GM23338 (cell line): ENCODE results near the gene PYCR2. TPM values are rescaled to one million over a fixed set of nuclear protein-coding genes. Genes with fewer than 3 reads are reported as not detected.

Experiments
- ATAC-seq: fragments of 200-7000 bp; cut with Tn5 transposase; 3 replicates; pipeline ENCODE4 v1.9.1; 2020
- DNase-seq: peaks from one replicate; pipeline ENCODE4 v3.0.0-alpha.2; 2015; ENCODE audit warnings: low spot score
- H2AFZ ChIP-seq: fragments of 200-600 bp; sonication (generic); 2 replicates; pipeline ENCODE4 v1.8.0; 2016; ENCODE audit warnings: antibody characterized with exemption, mild to moderate bottlenecking, moderate library complexity
- H3F3A ChIP-seq: fragments of 200-600 bp; sonication (generic); replicated peaks from 2 replicates; pipeline ENCODE4 v1.8.0; 2017; ENCODE audit warnings: antibody characterized with exemption, mixed run types, low read depth
- H3K27ac ChIP-seq: fragments of 200-600 bp; sonication (generic); 2 replicates; pipeline ENCODE4 v1.6.1; 2016; ENCODE audit warnings: low read depth
- H3K27me3 ChIP-seq: fragments of 200-600 bp; sonication (generic); 2 replicates; pipeline ENCODE4 v1.8.0; 2016; ENCODE audit warnings: mild to moderate bottlenecking, mixed run types, moderate library complexity; ENCODE audit not compliant: insufficient read depth
- H3K36me3 ChIP-seq: fragments of 200-600 bp; sonication (generic); 2 replicates; pipeline ENCODE4 v1.8.0; 2016; ENCODE audit warnings: mild to moderate bottlenecking; ENCODE audit not compliant: insufficient read depth
- H3K4me1 ChIP-seq: fragments of 200-600 bp; sonication (generic); 2 replicates; pipeline ENCODE4 v1.8.0; 2016; ENCODE audit warnings: mild to moderate bottlenecking, moderate library complexity; ENCODE audit not compliant: insufficient read depth
- H3K4me2 ChIP-seq: fragments of 200-600 bp; sonication (generic); 2 replicates; pipeline ENCODE4 v1.7.1; 2017; ENCODE audit warnings: mixed run types
- H3K4me3 ChIP-seq: fragments of 200-600 bp; sonication (generic); 2 replicates; pipeline ENCODE4 v1.6.1; 2016; ENCODE audit warnings: mixed run types
- H3K79me2 ChIP-seq: fragments of 200-600 bp; sonication (generic); replicated peaks from 2 replicates; pipeline ENCODE4 v1.8.0; 2017; ENCODE audit warnings: mild to moderate bottlenecking; ENCODE audit not compliant: insufficient read depth
- H3K9me2 ChIP-seq: fragments of 200-600 bp; sonication (generic); 2 replicates; pipeline ENCODE4 v1.8.0; 2017; ENCODE audit not compliant: insufficient read depth
- H4K20me1 ChIP-seq: fragments of 200-600 bp; sonication (generic); replicated peaks from 2 replicates; pipeline ENCODE4 v1.8.0; 2017; ENCODE audit warnings: mild to moderate bottlenecking; ENCODE audit not compliant: insufficient read depth
- H3K27ac Mint-ChIP-seq: 2 replicates; pipeline ENCODE4 v1.8.0; 2020; ENCODE audit warnings: inconsistent platforms, mild to moderate bottlenecking, moderate library complexity, mixed read lengths
- H3K27me3 Mint-ChIP-seq: 3 replicates; pipeline ENCODE4 v1.8.0; 2022; ENCODE audit warnings: low read depth, mild to moderate bottlenecking, moderate library complexity, mixed read lengths, inconsistent platforms; ENCODE audit not compliant: insufficient read depth, poor library complexity
- H3K36me3 Mint-ChIP-seq: 3 replicates; pipeline ENCODE4 v1.8.0; 2021; ENCODE audit warnings: low read depth, mild to moderate bottlenecking, inconsistent platforms, moderate library complexity, mixed read lengths
- H3K4me1 Mint-ChIP-seq: 3 replicates; pipeline ENCODE4 v1.8.0; 2020; ENCODE audit warnings: mild to moderate bottlenecking, inconsistent platforms, mixed read lengths
- H3K4me3 Mint-ChIP-seq: 3 replicates; pipeline ENCODE4 v1.8.0; 2021; ENCODE audit warnings: moderate library complexity, mild to moderate bottlenecking, inconsistent platforms, mixed read lengths
- H3K9me3 Mint-ChIP-seq: 3 replicates; pipeline ENCODE4 v1.8.0; 2020; ENCODE audit warnings: moderate library complexity, mild to moderate bottlenecking, inconsistent platforms, mixed read lengths
- CREB1 ChIP-seq: fragments of 250-450 bp; sonication (Bioruptor Pico); IDR thresholded peaks from 2 replicates; pipeline ENCODE4 v1.5.0; 2020; ENCODE audit warnings: low read depth, mild to moderate bottlenecking, moderate library complexity
- CTCF ChIP-seq, 2 experiments: fragments of 200-600 bp in 1 of 2; sonication (generic) in 1 of 2; conservative IDR thresholded peaks; 2 replicates each; pipeline versions ENCODE4 v1.5.1 to v1.6.1; 2016 to 2017; ENCODE audit warnings: antibody characterized with exemption in 2 of 2, low read depth in 2 of 2, mild to moderate bottlenecking in 2 of 2, moderate library complexity in 1 of 2
- ETS1 ChIP-seq: IDR thresholded peaks from 2 replicates; pipeline ENCODE4 v1.6.1; 2016; ENCODE audit warnings: antibody characterized with exemption
- EZH2 ChIP-seq: fragments of 200-600 bp; sonication (generic); IDR thresholded peaks from one replicate; pipeline ENCODE4 v1.8.0; 2017; ENCODE audit warnings: antibody characterized with exemption, mild to moderate bottlenecking, low read depth; ENCODE audit not compliant: unreplicated experiment
- EZH2phosphoT487 ChIP-seq: fragments of 200-600 bp; sonication (generic); IDR thresholded peaks from one replicate; pipeline ENCODE4 v1.8.1; 2018; ENCODE audit warnings: antibody characterized with exemption; ENCODE audit not compliant: unreplicated experiment
- JUNB ChIP-seq: IDR thresholded peaks from one replicate; pipeline ENCODE4 v1.6.1; 2016; ENCODE audit warnings: antibody characterized with exemption; ENCODE audit not compliant: unreplicated experiment
- NANOG ChIP-seq: IDR thresholded peaks from 2 replicates; pipeline ENCODE4 v1.6.1; 2016; ENCODE audit warnings: antibody characterized with exemption, borderline replicate concordance
- POLR2AphosphoS5 ChIP-seq: IDR thresholded peaks from 2 replicates; pipeline ENCODE4 v1.6.1; 2016; ENCODE audit warnings: antibody characterized with exemption, low read depth
- REST ChIP-seq: IDR thresholded peaks from one replicate; pipeline ENCODE4 v1.6.1; 2018; ENCODE audit warnings: antibody characterized with exemption; ENCODE audit not compliant: unreplicated experiment
- STAT1 ChIP-seq: IDR thresholded peaks from one replicate; pipeline ENCODE4 v1.6.1; 2016; ENCODE audit warnings: antibody characterized with exemption; ENCODE audit not compliant: unreplicated experiment
- ZNF114 ChIP-seq: fragments of 250-450 bp; sonication (Bioruptor Pico); IDR thresholded peaks from 2 replicates; pipeline ENCODE4 v1.5.0; 2020; ENCODE audit warnings: mild to moderate bottlenecking, moderate library complexity
- ZNF331 ChIP-seq: fragments of 250-450 bp; sonication (Bioruptor Pico); IDR thresholded peaks from 2 replicates; pipeline ENCODE4 v1.5.0; 2020; ENCODE audit warnings: low read depth, mild to moderate bottlenecking, moderate library complexity
- ZNF462 ChIP-seq: fragments of 250-450 bp; sonication (Bioruptor Pico); IDR thresholded peaks from 2 replicates; pipeline ENCODE4 v1.5.0; 2020; ENCODE audit warnings: mild to moderate bottlenecking, moderate library complexity
- polyA plus RNA-seq: library from polyadenylated mRNA; unstranded; fragments of >200 nt; fragmentation: Nextera tagmentation; extraction: Ambion mirVana; gene quantifications from 2 replicates; pipeline ENCODE4 v1.2.1, GENCODE V29; 2016
- total RNA-seq: library from RNA; depleted of rRNA; stranded (reverse); fragments of >200 nt; shearing (Covaris generic); gene quantifications from 2 replicates; pipeline ENCODE4 v1.2.3, GENCODE V29; 2014

The PYCR2 gene
- total and polyA plus RNA-seq, 2 experiments from 2014 or later = 89.1 to 109 TPM

- Histone ChIP-seq H3K4me1 (peaks cover 11% of the 10 kb centered on the region), H3F3A (no peaks in the 10 kb centered on the region), H3K9me2 (no peaks in the 10 kb centered on the region), H4K20me1 (no peaks in the 10 kb centered on the region), H3K4me3 (no peak overlapping the region), H3K27ac (no peak overlapping the region), H3K4me2 (no peak overlapping the region), H3K36me3 (no peaks in the 10 kb centered on the region), H3K79me2 (no peaks in the 10 kb centered on the region), H2AFZ (no peak overlapping the region), H3K27me3 (no peaks in the 10 kb centered on the region)
- Mint-ChIP-seq H3K27ac (no peak overlapping the region), H3K4me1 (peaks cover 12% of the 10 kb centered on the region), H3K9me3 (no peaks in the 10 kb centered on the region), H3K36me3 (no peaks in the 10 kb centered on the region), H3K27me3 (peaks cover 4% of the 10 kb centered on the region), H3K4me3 (no peak overlapping the region)
- no peak for DNase-seq
- TF ChIP-seq NANOG (no peak), JUNB (no peak), CTCF (conservative IDR thresholded peaks at IDR 0.05; ENCODE audit: low read depth in 2 of 2) (no peak), STAT1 (no peak), POLR2AphosphoS5 (no peak), EZH2phosphoT487 (no peak), ZNF462 (no peak), REST (no peak), ZNF114 (no peak), CREB1 (CRISPR knock-in tag) (no peak), EZH2 (no peak), ZNF331 (no peak), ETS1 (no peak)
- no peak for ATAC-seq
Observed at GRCh38 chr1:225954753-225955152, 30.7 kb upstream of the PYCR2 start.
